Transverse colon (tissue), 4 donors: ENCODE data around the gene TCHH. TPM values are rescaled to one million over a fixed set of nuclear protein-coding genes. Genes with fewer than 3 reads are reported as not detected.

Experiments used
- DNase-seq: peaks from one replicate; pipeline ENCODE4 v3.0.0-alpha.2; 2019
- H3K27ac ChIP-seq, 4 donors: fragments of 200-600 bp; sonication (generic); 2 replicates each; pipeline ENCODE4 v1.5.1; 2016 to 2018; ENCODE audit warnings: inconsistent platforms in 4 of 4
- H3K27me3 ChIP-seq: fragments of 200-600 bp; sonication (generic); 2 replicates; pipeline ENCODE4 v1.5.1; 2017; ENCODE audit warnings: inconsistent platforms
- H3K36me3 ChIP-seq, 4 donors: fragments of 200-600 bp; sonication (generic); 2 replicates each; pipeline ENCODE4 v1.5.1; 2017 to 2019; ENCODE audit warnings: inconsistent platforms in 4 of 4
- H3K4me1 ChIP-seq, 4 donors: fragments of 200-600 bp; sonication (generic); 2 replicates each; pipeline ENCODE4 v1.5.1; 2017 to 2020; ENCODE audit warnings: inconsistent platforms in 4 of 4
- H3K4me3 ChIP-seq, 4 donors: fragments of 200-600 bp; sonication (generic); 1 replicate in 1 of 4; 2 replicates in 3 of 4; pipeline versions ENCODE4 v1.5.1 to v1.6.1; 2017 to 2019; ENCODE audit warnings: inconsistent platforms in 4 of 4
- H3K9me3 ChIP-seq, 2 donors: fragments of 200-600 bp; sonication (generic); 2 replicates each; pipeline ENCODE4 v1.5.1; 2017 to 2019; ENCODE audit warnings: inconsistent platforms in 2 of 2
- CTCF ChIP-seq, 5 experiments: fragments of 200-600 bp in 3 of 5; fragments of 450-650 bp in 2 of 5; sonication (generic) in 3 of 5; IDR thresholded peaks; 1 replicate in 2 of 5; 2 replicates in 3 of 5; pipeline ENCODE4 v1.5.1; 2016 to 2017; ENCODE audit warnings: antibody characterized with exemption in 5 of 5, inconsistent platforms in 3 of 5, mild to moderate bottlenecking in 2 of 5, moderate library complexity in 1 of 5
- EP300 ChIP-seq: sonication (generic); formaldehyde crosslinking; IDR thresholded peaks from one replicate; pipeline ENCODE4 v1.6.1; 2017; ENCODE audit warnings: antibody characterized with exemption, low read depth
- POLR2A ChIP-seq: fragments of 450-650 bp; IDR thresholded peaks from one replicate; pipeline ENCODE4 v1.6.1; 2016; ENCODE audit warnings: antibody characterized with exemption, mild to moderate bottlenecking, moderate library complexity
- POLR2AphosphoS5 ChIP-seq, 3 donors: sonication (generic); formaldehyde crosslinking; IDR thresholded peaks; one replicate each; pipeline ENCODE4 v1.6.1; 2016; ENCODE audit warnings: antibody characterized with exemption in 3 of 3
- WGBS, 2 donors: methylation state at CpG; one replicate each; pipeline ENCODE4 v1.1.5; 2018; ENCODE audit warnings: low coverage in 1 of 2; 5-methylcytosine and 5-hydroxymethylcytosine counted together
- in situ Hi-C, 4 donors: fragments of 200-750 bp; cut with MboI; loops; one replicate each; pipeline versions ENCODE4 v1.15.0 to v1.15.1; 2017; ENCODE audit warnings: low sequenced_read_pairs in 3 of 4, low pct_ligation_motif_present in 1 of 4, low pct_unique_long_range_greater_than_20kb in 1 of 4
- intact Hi-C: fragments of 100-400 bp; cut with DNase I; formaldehyde crosslinking; loops from one replicate; pipeline ENCODE4 v1.15.1; 2023; ENCODE audit warnings: low total_unique reads
- total RNA-seq, 4 donors: library from RNA; depleted of rRNA; stranded (reverse); fragments of >200 nt; gene quantifications; one replicate each; pipeline ENCODE4 v1.1.0, GENCODE V29; 2016

TCHH gene
- total RNA-seq, 4 donors from 2014 or later: under 0.01 TPM; not detected in 3

GRCh38 chr1:152072311-152072710 lies 42.9 kb downstream of the TCHH start:
- no peak overlapping the region for H3K27ac ChIP-seq
- intact Hi-C loops: no loop called here
- H3K27me3 ChIP-seq: peaks cover 50% of the 10 kb centered on the region
- TF ChIP-seq POLR2A (no peak), CTCF (IDR thresholded peaks at IDR 0.05) (no peak), POLR2AphosphoS5 (IDR thresholded peaks at IDR 0.05) (no peak), EP300 (no peak)
- no peaks in the 10 kb centered on the region for H3K9me3 ChIP-seq
- whole genome bisulfite sequencing, 2 donors: 61 to 64% methylated on average over 2 to 3 of the region's 3 CpGs
- H3K4me1 ChIP-seq: no peaks in the 10 kb centered on the region
- H3K4me3 ChIP-seq: no peak overlapping the region
- in situ Hi-C loops: loop anchor here in 1 of 4 donors (25.0 kb wide), 1 partner anchor 390 kb away; no protein-coding TSS in a partner anchor
- H3K36me3 ChIP-seq: no peaks in the 10 kb centered on the region
- DNase-seq: no peak

DNA sequence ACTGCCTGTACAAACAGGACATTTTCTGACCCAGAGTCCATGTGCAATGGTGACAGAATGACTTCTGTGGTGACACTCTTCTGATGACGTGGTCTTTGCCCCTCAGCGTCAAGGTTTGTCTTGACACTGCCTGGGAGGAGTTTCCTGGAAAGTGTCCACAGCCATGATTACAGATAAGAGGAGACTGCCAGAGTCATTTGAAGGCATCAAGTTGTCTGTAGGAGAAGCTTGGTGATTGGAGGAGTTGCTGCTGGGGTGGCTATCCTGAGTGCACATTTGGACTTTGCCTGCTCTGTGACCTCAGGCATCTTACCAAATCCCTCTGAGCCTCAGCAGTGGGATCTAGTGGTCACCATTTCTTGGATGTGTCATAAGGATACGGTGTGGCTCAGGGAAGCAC lies 44.1 kb downstream of the TCHH start:
- TF ChIP-seq POLR2AphosphoS5 (IDR thresholded peaks at IDR 0.05): no peak
- no peak for TF ChIP-seq EP300
- TF ChIP-seq POLR2A: no peak
- TF ChIP-seq CTCF (IDR thresholded peaks at IDR 0.05): no peak
- in situ Hi-C loops: loop anchor here in 1 of 4 donors (25.0 kb wide), 1 partner anchor 391 kb away; no protein-coding TSS in a partner anchor
- H3K27me3 ChIP-seq: peaks cover 55% of the 10 kb centered on the region
- intact Hi-C loops: no loop called here
- H3K36me3 ChIP-seq: no peaks in the 10 kb centered on the region
- H3K4me1 ChIP-seq: no peaks in the 10 kb centered on the region
- no peak overlapping the region for H3K27ac ChIP-seq
- no peak for DNase-seq
- H3K4me3 ChIP-seq: no peak overlapping the region
- WGBS, 2 donors: 70% methylated on average over 3 of the region's 3 CpGs; no CpG with 5 or more reads in 1 of the 2 donors
- H3K9me3 ChIP-seq: no peaks in the 10 kb centered on the region

DNA sequence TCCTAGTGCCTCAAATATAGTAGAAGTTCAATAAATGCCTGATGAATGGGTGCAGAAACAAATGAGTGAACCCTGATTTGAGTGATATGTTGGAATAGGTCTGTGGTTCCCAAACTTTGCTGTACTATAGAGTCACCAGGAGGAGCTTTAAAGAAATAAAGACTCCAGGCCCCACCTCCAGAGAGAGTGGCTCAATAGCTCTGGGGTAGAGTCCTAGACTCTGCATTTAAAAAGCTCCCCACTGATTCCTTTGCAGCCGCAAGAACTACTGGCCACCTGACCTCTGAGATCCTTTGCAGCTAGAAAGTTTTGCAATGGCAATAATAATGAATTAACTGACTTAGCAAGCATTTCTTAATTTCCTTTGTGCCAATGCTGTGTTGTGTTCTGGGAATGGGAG lies 47.3 kb downstream of the TCHH start:
- no peaks in the 10 kb centered on the region for H3K36me3 ChIP-seq
- no peak overlapping the region for H3K4me3 ChIP-seq
- TF ChIP-seq POLR2A: no peak
- TF ChIP-seq EP300: no peak
- TF ChIP-seq POLR2AphosphoS5 (IDR thresholded peaks at IDR 0.05): no peak
- no peak for TF ChIP-seq CTCF (IDR thresholded peaks at IDR 0.05)
- no peak for DNase-seq
- no peak overlapping the region for H3K27ac ChIP-seq
- H3K4me1 ChIP-seq: no peaks in the 10 kb centered on the region
- intact Hi-C loops: no loop called here
- in situ Hi-C loops: loop anchor here in 1 of 4 donors (25.0 kb wide), 1 partner anchor 394 kb away; no protein-coding TSS in a partner anchor
- H3K27me3 ChIP-seq: peaks cover 50% of the 10 kb centered on the region
- 70% methylated on average over 1 of the region's 1 CpG; no CpG with 5 or more reads in 1 of the 2 donors for WGBS, 2 donors
- H3K9me3 ChIP-seq: no peaks in the 10 kb centered on the region

GRCh38 chr1:152067150-152067549 lies 48.1 kb downstream of the TCHH start:
- intact Hi-C loops: no loop called here
- Histone ChIP-seq H3K27me3 (peaks cover 45% of the 10 kb centered on the region), H3K36me3 (no peaks in the 10 kb centered on the region), H3K9me3 (no peaks in the 10 kb centered on the region), H3K4me3 (no peak overlapping the region), H3K4me1 (no peaks in the 10 kb centered on the region), H3K27ac (no peak overlapping the region)
- in situ Hi-C loops: loop anchor here in 1 of 4 donors (25.0 kb wide), 1 partner anchor 395 kb away; no protein-coding TSS in a partner anchor
- TF ChIP-seq POLR2A: no peak
- TF ChIP-seq EP300: no peak
- TF ChIP-seq POLR2AphosphoS5 (IDR thresholded peaks at IDR 0.05): no peak
- TF ChIP-seq CTCF (IDR thresholded peaks at IDR 0.05): no peak
- no peak for DNase-seq
